ENCODE measurements around the gene PRM3.

PRM3 gene

GRCh38 chr16:11272921-11273720 is at the start of gene PRM3:
Gene PRM3, minus strand, starts transcription at chr16:11273629. Its CDS starts 34 bp downstream, at chr16:11273595.
- DNase-seq (ENCODE audit: low read depth): no peak

- DNase-seq (ENCODE audit: low read depth): no peak
Observed at GRCh38 chr16:11322823-11323222, 49.4 kb upstream of the PRM3 start.

- no peak for DNase-seq (ENCODE audit: low read depth)
Observed at GRCh38 chr16:11321662-11322061, 48.2 kb upstream of the PRM3 start.

- no peak for DNase-seq (ENCODE audit: low read depth)
Observed at GRCh38 chr16:11320170-11320569, 46.7 kb upstream of the PRM3 start.

- DNase-seq (ENCODE audit: low read depth): no peak
Observed at GRCh38 chr16:11319529-11320146, 46.2 kb upstream of the PRM3 start.

- DNase-seq (ENCODE audit: low read depth): no peak
Observed at GRCh38 chr16:11318817-11319216, 45.4 kb upstream of the PRM3 start.

- no peak for DNase-seq (ENCODE audit: low read depth)
Observed at GRCh38 chr16:11316331-11317015, 43.0 kb upstream of the PRM3 start.

GRCh38 chr16:11315510-11315909 is 42.1 kb upstream of the PRM3 start:
- DNase-seq (ENCODE audit: low read depth): no peak

- no peak for DNase-seq (ENCODE audit: low read depth)
Observed at GRCh38 chr16:11314309-11314894, 41.0 kb upstream of the PRM3 start.

- DNase-seq (ENCODE audit: low read depth): no peak
Observed at GRCh38 chr16:11313493-11314308, 40.3 kb upstream of the PRM3 start.

GRCh38 chr16:11312718-11313492 is 39.5 kb upstream of the PRM3 start:
- DNase-seq (ENCODE audit: low read depth): no peak

GRCh38 chr16:11310997-11311561 is 37.6 kb upstream of the PRM3 start:
- no peak for DNase-seq (ENCODE audit: low read depth)

GRCh38 chr16:11310634-11310977 is 37.2 kb upstream of the PRM3 start:
- no peak for DNase-seq (ENCODE audit: low read depth)

GRCh38 chr16:11309895-11310633 is 36.6 kb upstream of the PRM3 start:
- DNase-seq (ENCODE audit: low read depth): no peak

- DNase-seq (ENCODE audit: low read depth): no peak
Observed at GRCh38 chr16:11308493-11309283, 35.3 kb upstream of the PRM3 start.

- DNase-seq (ENCODE audit: low read depth): no peak
Observed at GRCh38 chr16:11307639-11308492, 34.4 kb upstream of the PRM3 start.

- DNase-seq (ENCODE audit: low read depth): no peak
Observed at GRCh38 chr16:11306997-11307638, 33.7 kb upstream of the PRM3 start.

- no peak for DNase-seq (ENCODE audit: low read depth)
Observed at GRCh38 chr16:11306381-11306780, 33.0 kb upstream of the PRM3 start.

Measured in stromal cell of bone marrow (primary cell).